GM12864 (cell line): ENCODE data around the gene OR13C2.
"Not testable (repeated sequence)": the region's sequence is repeated elsewhere in the genome, so short reads cannot be mapped to it uniquely, and the experiment has no call there.

Source experiments
- DNase-seq: peaks from one replicate; pipeline ENCODE4 v3.0.0-alpha.2; 2011; ENCODE audit warnings: low read depth
- H3K4me3 ChIP-seq: 2 replicates; pipeline ENCODE4 v1.5.1; 2011; ENCODE audit warnings: mild to moderate bottlenecking, low read depth, low read length, control low read depth
- CTCF ChIP-seq: IDR thresholded peaks from 2 replicates; pipeline ENCODE4 v1.5.1; 2011; ENCODE audit warnings: low read depth, mild to moderate bottlenecking, moderate library complexity, low read length, control low read depth, inconsistent platforms; ENCODE audit errors: missing control alignments

OR13C2 gene

GRCh38 chr9:104606152-104606551, 725 bp upstream of the OR13C2 start:
- DNase-seq = no peak
- TF ChIP-seq CTCF = no peak
- H3K4me3 ChIP-seq = no peak overlapping the region

DNA sequence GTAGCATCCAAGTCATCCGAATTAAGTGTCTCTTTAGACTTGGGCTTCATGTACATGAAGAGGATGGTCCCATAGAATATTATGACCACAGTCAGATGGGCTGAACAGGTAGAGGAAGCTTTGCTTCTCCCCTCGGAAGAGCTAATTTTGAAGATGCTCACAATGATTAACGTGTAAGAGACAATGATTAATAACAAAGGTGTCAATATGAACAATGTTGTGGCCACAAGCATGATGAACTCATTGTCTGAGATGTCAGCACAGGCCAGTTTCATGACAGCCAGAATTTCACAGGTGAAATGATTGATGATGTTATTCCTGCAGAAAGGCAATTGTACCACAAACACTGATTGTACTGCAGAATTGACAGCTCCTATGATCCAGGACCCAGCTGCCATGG, 626 bp downstream of the OR13C2 start:
- no peak for DNase-seq
- H3K4me3 ChIP-seq = no peak overlapping the region

GRCh38 chr9:104599313-104599712, 6.1 kb downstream of the OR13C2 start, which contains the start of gene OR13C5:
TSS of gene OR13C5 (minus strand) at chr9:104599413. CDS start at chr9:104599413, 0 bp downstream.
- not testable (repeated sequence) for DNase-seq, H3K4me3 ChIP-seq

More for the DNA sequence above, 626 bp downstream of the OR13C2 start:
- TF ChIP-seq CTCF = no peak

DNA sequence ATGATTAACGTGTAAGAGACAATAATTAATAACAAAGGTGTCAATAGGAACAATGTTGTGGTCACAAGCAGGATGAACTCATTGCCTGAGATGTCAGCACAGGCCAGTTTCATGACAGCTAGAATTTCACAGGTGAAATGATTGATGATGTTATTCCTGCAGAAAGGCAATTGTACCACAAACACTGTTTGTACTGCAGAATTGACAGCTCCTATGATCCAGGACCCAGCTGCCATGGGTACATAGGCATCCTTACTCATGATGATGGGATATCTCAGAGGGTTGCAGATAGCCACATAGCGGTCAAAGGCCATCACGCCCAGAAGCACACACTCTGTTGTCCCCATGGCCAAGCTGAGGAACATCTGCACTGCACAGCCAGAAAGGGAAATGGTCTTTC, 6.7 kb downstream of the OR13C2 start:
- H3K4me3 ChIP-seq, DNase-seq: not testable (repeated sequence)

GRCh38 chr9:104589626-104590025, 15.8 kb downstream of the OR13C2 start:
- H3K4me3 ChIP-seq = no peak overlapping the region
- no peak for DNase-seq
- no peak for TF ChIP-seq CTCF

DNA sequence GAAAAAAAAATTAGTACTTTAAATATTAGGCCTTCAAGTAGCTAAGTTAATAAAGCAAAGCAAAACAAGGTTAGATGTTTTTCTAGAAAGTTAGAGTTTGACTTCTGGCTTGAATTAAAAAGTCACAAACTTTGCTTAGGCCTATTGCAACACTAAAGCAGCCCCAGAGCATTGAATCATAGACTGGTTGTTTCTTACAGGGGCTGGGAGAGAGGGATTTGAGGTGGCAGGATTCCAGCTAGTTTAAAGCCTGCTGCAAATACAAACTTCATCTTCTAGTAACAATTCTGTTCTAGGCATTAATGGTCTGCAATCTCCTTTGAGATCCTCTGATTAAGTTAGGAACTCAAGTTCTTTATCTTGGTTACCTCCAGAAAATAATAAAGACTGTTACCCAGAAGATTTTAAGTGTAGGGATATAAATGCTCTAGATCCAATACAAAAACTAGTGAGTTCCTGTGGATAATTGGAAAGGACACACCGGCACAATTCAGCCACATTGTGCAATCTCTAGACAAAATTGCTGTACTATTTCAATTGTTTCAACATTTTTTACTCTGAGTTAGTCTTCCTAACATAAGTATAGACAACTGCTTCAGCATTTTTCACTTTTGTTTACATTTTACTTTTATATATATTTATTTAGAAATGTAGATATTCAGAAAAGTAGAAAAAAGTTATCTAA, 18.8 kb downstream of the OR13C2 start:
- no peak for TF ChIP-seq CTCF
- H3K4me3 ChIP-seq = no peak overlapping the region
- DNase-seq = no peak

- TF ChIP-seq CTCF = no peak
- H3K4me3 ChIP-seq = no peak overlapping the region
These were observed 24.9 kb downstream of the OR13C2 start for GRCh38 chr9:104580562-104580961.

DNA sequence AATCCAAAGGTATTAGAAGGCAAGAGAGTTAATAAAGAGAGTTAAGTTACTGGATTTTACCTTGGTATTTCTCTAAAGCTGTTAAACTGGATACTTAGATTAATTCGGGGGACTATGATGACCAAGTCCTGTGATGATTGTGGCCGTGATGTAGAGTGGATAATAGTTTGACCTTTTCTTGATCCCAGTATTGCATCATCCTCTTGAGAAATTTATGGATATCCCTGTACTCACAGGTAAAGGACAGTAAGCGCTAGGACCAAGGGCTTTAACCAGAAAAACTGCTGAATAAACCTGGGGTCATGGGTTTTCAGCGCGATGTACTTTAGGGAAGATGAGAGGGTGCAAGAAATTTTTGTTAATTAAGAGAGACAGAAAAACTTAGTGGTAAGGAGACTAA, 28.2 kb downstream of the OR13C2 start:
- DNase-seq = no peak
- no peak for TF ChIP-seq CTCF
- H3K4me3 ChIP-seq = no peak overlapping the region

More at GRCh38 chr9:104580562-104580961, 24.9 kb downstream of the OR13C2 start:
- no peak for DNase-seq
